ENCODE results near the gene ITCH.

DNA sequence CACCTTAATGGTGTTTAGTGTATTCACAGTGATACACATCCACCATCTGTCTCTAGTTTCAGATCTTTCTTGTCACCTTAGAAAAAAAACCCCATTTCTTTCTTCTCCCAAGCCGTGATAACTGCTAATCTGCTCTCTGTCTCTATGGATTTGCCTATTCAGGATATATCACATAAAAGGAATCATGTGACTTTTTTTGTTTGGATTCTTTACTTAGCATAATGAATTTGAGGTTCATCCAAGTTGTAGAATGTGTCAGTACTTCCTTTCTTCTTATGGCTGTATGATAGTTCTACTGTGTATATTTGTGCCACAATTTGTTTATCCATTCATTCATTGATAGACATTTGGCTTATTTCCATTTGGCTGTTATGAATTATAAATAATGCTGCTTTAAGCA is 57.1 kb downstream of the ITCH start:
- TF ChIP-seq ZNF174 (CRISPR knock-in tag; IDR thresholded peaks at IDR 0.05) (no peak), ZNF143 (CRISPR knock-in tag; IDR thresholded peaks at IDR 0.05) (no peak), EZH2 (IDR thresholded peaks at IDR 0.05; ENCODE audit: borderline replicate concordance, low read depth, low read length) (no peak), ZNF274 (IDR thresholded peaks at IDR 0.05; ENCODE audit: borderline replicate concordance, low read depth, low read length) (no peak), STAG1 (CRISPR knock-in tag; IDR thresholded peaks at IDR 0.05; ENCODE audit: borderline replicate concordance) (no peak), BRCA1 (IDR thresholded peaks at IDR 0.05) (no peak), BRCA1 (CRISPR knock-in tag; IDR thresholded peaks at IDR 0.05) (no peak), PHF20 (IDR thresholded peaks at IDR 0.05; ENCODE audit: partially characterized antibody) (no peak), YY1 (IDR thresholded peaks at IDR 0.05; ENCODE audit: borderline replicate concordance in 1 of 3, control insufficient read depth in 1 of 3, extremely low read depth in 1 of 3, insufficient read depth in 3 of 3, insufficient read length in 1 of 3, insufficient replicate concordance in 2 of 3, low read depth in 1 of 3, low read length in 2 of 3) (no peak)
